Measurements from ENCODE around the gene TNNI2.

DNA sequence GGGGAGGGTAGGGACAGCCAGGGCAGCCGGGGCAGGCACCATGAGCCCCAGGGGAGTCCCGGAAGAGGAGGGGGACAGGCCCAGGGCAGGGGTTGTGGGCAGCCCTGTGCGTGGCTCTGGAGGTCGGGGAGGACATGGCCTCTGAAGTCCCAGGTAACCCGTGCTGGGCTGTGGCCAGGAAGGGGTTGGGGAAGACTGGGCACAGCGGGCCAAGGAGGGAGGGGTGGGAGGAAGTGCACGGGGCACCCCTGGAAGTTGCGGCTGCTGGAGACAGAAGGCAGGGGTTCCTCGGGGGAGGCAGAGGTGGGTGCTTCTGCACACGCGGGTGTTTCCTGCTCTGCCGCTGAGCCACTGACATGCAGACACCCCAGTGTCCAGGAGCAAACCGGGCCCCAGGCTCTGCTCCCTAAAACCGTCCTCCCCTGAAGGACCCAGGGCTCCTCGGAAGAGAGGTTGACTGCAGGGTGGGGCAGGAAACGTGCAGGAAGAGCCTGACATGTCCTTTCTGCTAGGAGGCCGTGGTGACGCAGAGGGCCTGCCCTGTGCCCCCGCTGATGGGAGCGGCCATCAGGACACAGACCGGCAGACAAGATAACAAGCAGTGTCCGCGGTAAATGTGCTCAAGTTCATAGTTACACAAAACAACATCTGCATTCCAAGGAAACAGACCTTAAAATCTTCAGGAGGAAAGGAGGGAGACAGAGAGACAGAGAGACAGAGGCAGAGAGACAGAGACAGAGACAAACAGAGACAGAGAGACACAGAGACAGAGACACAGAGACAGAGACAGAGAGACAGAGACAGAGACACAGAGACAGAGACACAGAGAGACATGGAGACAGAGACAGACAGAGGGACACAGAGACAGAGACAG is 5.7 kb downstream of the TNNI2 start:
- TF ChIP-seq POLR2A (IDR thresholded peaks at IDR 0.05; ENCODE audit: low read depth, low read length) (no peak), SIN3A (IDR thresholded peaks at IDR 0.05; ENCODE audit: low read depth, low read length) (no peak), SREBF1 (IDR thresholded peaks at IDR 0.05; ENCODE audit: low read length) (no peak), YY1 (IDR thresholded peaks at IDR 0.05; ENCODE audit: low read depth, low read length) (no peak), EP300 (IDR thresholded peaks at IDR 0.05; ENCODE audit: borderline replicate concordance in 1 of 2, control insufficient read depth in 1 of 2, low read depth in 2 of 2, low read length in 2 of 2) (no peak), EZH2 (IDR thresholded peaks at IDR 0.05; ENCODE audit: borderline replicate concordance, control insufficient read depth, low read depth, low read length) (no peak), POLR2AphosphoS5 (IDR thresholded peaks at IDR 0.05; ENCODE audit: low read length) (no peak), RFX5 (IDR thresholded peaks at IDR 0.05; ENCODE audit: low read depth, low read length) (no peak)
- TF ChIP-seq, protein P1, sequence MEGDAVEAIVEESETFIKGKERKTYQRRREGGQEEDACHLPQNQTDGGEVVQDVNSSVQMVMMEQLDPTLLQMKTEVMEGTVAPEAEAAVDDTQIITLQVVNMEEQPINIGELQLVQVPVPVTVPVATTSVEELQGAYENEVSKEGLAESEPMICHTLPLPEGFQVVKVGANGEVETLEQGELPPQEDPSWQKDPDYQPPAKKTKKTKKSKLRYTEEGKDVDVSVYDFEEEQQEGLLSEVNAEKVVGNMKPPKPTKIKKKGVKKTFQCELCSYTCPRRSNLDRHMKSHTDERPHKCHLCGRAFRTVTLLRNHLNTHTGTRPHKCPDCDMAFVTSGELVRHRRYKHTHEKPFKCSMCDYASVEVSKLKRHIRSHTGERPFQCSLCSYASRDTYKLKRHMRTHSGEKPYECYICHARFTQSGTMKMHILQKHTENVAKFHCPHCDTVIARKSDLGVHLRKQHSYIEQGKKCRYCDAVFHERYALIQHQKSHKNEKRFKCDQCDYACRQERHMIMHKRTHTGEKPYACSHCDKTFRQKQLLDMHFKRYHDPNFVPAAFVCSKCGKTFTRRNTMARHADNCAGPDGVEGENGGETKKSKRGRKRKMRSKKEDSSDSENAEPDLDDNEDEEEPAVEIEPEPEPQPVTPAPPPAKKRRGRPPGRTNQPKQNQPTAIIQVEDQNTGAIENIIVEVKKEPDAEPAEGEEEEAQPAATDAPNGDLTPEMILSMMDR (IDR thresholded peaks at IDR 0.05 in 2 of 3, conservative IDR thresholded peaks at IDR 0.05 in 1 of 3; ENCODE audit: control insufficient read depth in 2 of 3, extremely low read depth in 1 of 3, insufficient read depth in 1 of 3, low read depth in 3 of 3, low read length in 3 of 3), result no peak
- TF ChIP-seq, protein P2, sequence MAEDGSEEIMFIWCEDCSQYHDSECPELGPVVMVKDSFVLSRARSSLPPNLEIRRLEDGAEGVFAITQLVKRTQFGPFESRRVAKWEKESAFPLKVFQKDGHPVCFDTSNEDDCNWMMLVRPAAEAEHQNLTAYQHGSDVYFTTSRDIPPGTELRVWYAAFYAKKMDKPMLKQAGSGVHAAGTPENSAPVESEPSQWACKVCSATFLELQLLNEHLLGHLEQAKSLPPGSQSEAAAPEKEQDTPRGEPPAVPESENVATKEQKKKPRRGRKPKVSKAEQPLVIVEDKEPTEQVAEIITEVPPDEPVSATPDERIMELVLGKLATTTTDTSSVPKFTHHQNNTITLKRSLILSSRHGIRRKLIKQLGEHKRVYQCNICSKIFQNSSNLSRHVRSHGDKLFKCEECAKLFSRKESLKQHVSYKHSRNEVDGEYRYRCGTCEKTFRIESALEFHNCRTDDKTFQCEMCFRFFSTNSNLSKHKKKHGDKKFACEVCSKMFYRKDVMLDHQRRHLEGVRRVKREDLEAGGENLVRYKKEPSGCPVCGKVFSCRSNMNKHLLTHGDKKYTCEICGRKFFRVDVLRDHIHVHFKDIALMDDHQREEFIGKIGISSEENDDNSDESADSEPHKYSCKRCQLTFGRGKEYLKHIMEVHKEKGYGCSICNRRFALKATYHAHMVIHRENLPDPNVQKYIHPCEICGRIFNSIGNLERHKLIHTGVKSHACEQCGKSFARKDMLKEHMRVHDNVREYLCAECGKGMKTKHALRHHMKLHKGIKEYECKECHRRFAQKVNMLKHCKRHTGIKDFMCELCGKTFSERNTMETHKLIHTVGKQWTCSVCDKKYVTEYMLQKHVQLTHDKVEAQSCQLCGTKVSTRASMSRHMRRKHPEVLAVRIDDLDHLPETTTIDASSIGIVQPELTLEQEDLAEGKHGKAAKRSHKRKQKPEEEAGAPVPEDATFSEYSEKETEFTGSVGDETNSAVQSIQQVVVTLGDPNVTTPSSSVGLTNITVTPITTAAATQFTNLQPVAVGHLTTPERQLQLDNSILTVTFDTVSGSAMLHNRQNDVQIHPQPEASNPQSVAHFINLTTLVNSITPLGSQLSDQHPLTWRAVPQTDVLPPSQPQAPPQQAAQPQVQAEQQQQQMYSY (CRISPR knock-in tag; IDR thresholded peaks at IDR 0.05), result no peak
